NCI-H748 (cell line): ENCODE measurements around the gene BSND.

Source experiments
- DNase-seq: peaks from one replicate; lab custom pipeline; 2025; ENCODE audit not compliant: unreplicated experiment; lab: John Stamatoyannopoulos, UW

Gene BSND

GRCh38 chr1:55044617-55045397 is 46.1 kb downstream of the BSND start:
- DNase-seq: no peak

GRCh38 chr1:55045430-55045829 is 46.7 kb downstream of the BSND start:
- no peak for DNase-seq

DNA sequence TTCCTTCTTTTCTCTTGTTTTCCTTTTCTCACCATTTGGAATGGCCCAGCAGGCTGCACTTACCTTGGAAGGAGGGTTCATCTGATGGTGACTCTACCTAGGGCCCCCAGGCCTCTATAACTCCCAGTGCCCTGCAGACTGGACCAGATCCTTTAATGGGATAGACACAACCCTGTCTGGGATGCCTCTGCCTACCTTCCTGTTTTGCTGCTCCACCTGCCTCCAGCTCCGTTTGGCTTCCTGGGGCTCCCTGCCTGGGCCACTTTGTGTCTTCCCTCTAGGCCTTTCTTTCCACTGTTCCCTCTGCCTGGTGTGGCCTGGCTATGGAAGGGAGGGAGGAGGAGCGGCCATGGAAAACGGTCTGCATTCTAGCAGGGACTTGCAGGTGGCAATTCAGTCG is 48.1 kb downstream of the BSND start:
- no peak for DNase-seq

GRCh38 chr1:55047611-55048010 is 48.9 kb downstream of the BSND start:
- no peak for DNase-seq

DNA sequence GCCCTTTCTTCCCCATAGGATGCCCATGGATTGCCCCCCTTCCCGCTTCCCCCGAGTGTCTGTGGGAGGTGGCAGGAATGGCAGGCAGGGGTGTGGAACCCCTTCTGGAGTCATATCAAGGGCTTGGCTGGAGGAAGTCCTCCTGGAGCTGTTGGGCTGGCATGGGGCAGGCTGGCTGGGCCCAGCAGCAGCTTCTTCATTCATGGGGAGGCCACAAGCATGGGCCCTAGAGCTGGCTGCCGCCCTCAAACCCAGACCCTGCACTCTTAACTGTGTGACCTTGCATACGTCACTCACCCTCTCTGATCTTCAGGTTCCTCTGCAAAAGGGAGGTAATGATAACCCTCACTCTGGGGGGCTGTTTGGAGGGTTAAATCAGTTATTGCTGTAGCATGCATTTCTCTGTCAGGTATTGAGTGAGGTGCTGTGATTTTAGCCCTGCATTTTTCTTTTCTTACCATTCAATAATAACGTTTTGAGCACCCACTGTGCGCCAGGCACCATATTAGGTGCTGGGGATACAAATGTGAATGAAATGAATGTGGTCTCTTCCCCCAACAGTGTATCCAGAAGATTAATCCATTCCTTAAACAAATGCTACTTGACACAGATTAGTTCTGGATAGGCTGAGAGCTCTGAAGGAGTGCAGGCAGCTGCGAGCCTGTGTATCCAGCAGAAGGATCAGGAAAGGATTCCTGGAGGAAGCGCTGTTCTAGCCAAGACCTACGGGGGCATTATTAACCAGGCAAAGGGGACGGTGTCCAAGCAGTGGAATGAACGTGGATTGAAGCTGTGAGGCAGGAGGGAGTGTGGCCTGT is 49.9 kb downstream of the BSND start:
- no peak for DNase-seq

- no peak for DNase-seq
Observed at GRCh38 chr1:55049271-55049913, 50.7 kb downstream of the BSND start.

- no peak for DNase-seq
Observed at GRCh38 chr1:55049914-55050278, 51.2 kb downstream of the BSND start.

DNA sequence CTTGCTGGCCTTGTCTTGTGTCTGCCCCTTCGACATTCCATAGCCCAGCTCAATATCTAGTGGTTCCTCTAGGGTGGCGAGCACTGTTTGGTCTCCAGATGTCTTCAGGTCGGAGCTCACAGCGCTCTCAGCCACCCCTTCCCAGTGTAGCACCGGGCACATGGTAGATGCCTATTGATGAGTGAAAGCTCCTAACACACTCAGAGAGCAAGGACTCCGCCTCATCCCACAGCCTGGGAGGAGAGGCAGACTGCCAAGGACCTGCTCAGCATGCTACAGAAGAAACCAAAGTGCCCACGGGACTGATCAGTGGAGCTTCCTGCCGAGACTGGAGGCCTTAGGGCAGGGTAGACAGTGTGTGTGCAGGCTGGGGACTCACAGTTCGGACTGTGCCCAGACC is 51.5 kb downstream of the BSND start:
- DNase-seq: no peak

GRCh38 chr1:55051169-55051568 is 52.4 kb downstream of the BSND start:
- no peak for DNase-seq

DNA sequence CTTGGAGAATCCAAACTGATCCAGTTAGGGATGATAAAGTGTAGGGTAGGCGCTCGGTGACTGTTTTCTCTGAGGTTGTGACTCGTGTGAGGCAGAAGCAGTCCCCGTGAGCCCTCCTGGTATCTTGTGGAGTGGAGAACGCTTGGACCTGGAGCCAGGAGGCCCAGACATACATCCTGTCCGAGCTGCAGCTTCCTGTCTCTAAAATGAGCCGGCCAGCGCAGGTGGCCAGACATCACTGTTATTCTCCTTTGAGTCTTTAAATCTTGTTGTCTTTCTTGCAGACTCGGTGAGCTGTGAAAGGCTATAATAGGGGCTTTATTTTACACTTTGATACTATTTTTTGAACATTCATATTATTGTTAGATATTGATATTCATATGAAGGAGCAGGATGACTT is 52.9 kb downstream of the BSND start:
- no peak for DNase-seq

GRCh38 chr1:55052221-55053142 is 53.7 kb downstream of the BSND start:
- no peak for DNase-seq

DNA sequence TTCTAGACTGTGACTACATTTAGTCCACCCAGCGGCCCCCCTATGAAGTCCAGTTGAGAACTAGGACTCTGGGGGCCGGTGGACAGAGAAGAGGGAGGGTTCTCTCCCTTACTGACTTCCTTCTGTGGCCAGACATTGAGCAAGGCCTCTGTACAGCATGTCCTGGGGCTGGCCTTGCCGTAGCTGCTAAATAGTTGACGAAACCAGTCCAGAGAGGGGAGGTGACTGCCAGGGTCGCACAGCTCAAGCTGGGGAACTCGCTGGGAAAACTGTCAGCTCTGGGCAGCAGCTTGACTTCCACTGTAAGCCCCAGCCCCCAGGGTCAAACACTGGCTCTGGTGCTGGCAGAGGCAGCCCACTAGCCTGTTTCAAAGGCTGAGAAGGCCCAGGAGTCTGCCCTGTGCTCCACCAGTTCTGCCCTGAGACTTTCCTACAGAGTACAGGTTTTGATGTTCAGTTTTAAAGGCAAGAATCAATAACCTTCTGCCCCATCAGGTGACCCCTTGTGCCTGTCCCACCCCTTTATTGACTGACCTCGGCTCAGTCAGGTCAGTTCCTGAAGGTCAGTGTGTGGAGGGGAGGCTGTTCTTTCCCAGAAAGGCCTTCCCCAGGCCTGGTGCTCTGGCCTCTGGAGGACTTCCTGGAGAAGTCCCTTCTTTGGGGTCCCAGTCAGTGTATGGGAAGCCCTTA is 54.7 kb downstream of the BSND start:
- no peak for DNase-seq

DNA sequence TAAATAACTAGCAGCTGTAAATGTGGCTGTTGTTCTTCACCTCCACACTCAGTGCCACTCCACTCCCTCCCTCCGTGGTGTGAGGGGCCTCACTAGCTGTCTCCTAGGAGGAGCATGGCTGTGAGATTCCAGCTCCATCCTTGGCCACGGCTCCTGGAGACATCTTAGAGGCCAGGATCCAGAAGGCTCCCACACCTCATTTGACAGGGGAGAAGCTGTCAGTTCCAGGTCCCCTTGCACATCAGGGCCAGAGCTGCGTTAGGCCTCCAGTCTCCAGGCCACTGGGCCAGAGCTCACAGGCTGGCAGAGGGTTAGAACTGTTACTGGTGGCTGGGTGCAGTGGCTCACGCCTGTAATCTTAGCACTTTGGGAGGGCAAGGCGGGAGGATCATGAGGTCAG is 55.7 kb downstream of the BSND start:
- DNase-seq: no peak

DNA sequence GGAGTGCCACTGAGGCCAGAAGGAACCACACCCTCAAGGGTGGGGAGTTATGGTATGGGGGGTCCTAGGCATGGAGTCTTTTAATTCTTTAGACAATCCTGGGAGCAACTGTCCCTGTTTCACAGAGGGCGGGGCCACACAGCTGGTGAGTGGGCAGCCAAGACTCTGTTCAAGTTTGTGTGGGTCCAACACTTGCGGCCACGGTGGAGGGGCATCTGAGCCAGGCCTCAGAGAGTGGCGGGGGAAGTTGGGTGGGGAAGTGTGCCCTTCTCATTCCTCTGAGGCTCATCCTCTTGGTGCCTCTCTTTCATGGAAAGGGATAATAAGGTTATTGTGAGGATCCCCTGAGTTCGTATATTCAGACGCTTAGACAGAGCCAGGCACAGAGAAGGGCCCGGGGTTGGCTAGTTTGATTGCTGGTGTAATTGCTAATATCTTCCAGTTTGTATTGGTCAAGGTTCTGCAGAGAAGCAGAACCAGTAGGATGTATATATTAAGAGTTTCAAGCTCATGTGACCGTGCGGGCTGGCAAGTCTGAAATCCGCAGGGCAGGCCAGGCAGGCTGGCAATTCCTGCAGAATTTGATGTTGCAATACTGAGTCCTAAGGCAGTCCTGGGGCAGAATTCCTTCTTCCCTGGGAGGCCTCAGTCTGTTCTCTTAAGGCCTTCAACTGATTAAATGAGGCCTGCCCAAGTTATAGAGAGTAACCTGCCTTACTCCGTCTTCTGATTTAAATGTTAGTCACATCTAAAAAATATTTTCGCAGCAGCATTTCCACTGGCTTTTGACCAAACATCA is 56.5 kb downstream of the BSND start:
- no peak for DNase-seq

- no peak for DNase-seq
Observed at GRCh38 chr1:55055951-55056631, 57.4 kb downstream of the BSND start.

- no peak for DNase-seq
Observed at GRCh38 chr1:55056632-55056992, 57.9 kb downstream of the BSND start.

GRCh38 chr1:55057270-55057955 is 58.7 kb downstream of the BSND start:
- no peak for DNase-seq

- no peak for DNase-seq
Observed at GRCh38 chr1:55057956-55058298, 59.2 kb downstream of the BSND start.
